ENCODE results near the gene CNPY4. TPM values are rescaled to one million over a fixed set of nuclear protein-coding genes. Genes with fewer than 3 reads are reported as not detected.

Gene CNPY4
- total and polyA plus RNA-seq, 10 of the 15 experiments (the other 5 are each of a cell fraction or from before 2014, with no cell fraction given) = 2.5 to 9.2 (median 6.8) TPM

- TF ChIP-seq E4F1 (IDR thresholded peaks at IDR 0.05; ENCODE audit: borderline replicate concordance, partially characterized antibody) (peak; percentile 34), MAX (IDR thresholded peaks at IDR 0.05; ENCODE audit: low read depth, low read length) (no peak), ZNF274 (IDR thresholded peaks at IDR 0.05; ENCODE audit: insufficient read depth, insufficient read length) (no peak), JUNB (IDR thresholded peaks at IDR 0.05) (no peak), ESRRA (IDR thresholded peaks at IDR 0.05; ENCODE audit: low read length) (no peak), ZNF24 (IDR thresholded peaks at IDR 0.05) (no peak), POLR2AphosphoS5 (IDR thresholded peaks at IDR 0.05; ENCODE audit: low read length) (peak; percentile 63; the same call in 1 of the 2 replicates), YY1 (IDR thresholded peaks at IDR 0.05; ENCODE audit: low read depth, low read length) (no peak), POLR2A (IDR thresholded peaks at IDR 0.05; ENCODE audit: low read depth, low read length) (peak; percentile 73), POU2F2 (IDR thresholded peaks at IDR 0.05; ENCODE audit: borderline replicate concordance, low read depth, low read length) (0 out of 3 replicates have a peak, but pooled peaks have one; percentile 28), ZNF384 (IDR thresholded peaks at IDR 0.05; ENCODE audit: borderline replicate concordance, low read depth, low read length) (no peak; the same call in 1 of the 2 replicates), PBX3 (IDR thresholded peaks at IDR 0.05; ENCODE audit: insufficient replicate concordance, low read depth, low read length) (no peak), EP300 (IDR thresholded peaks at IDR 0.05; ENCODE audit: borderline replicate concordance in 1 of 2, control insufficient read depth in 1 of 2, low read depth in 2 of 2, low read length in 2 of 2) (no peak), MLLT1 (IDR thresholded peaks at IDR 0.05) (peak; percentile 29; the same call in 1 of the 2 replicates)
- TF ChIP-seq, protein P1, sequence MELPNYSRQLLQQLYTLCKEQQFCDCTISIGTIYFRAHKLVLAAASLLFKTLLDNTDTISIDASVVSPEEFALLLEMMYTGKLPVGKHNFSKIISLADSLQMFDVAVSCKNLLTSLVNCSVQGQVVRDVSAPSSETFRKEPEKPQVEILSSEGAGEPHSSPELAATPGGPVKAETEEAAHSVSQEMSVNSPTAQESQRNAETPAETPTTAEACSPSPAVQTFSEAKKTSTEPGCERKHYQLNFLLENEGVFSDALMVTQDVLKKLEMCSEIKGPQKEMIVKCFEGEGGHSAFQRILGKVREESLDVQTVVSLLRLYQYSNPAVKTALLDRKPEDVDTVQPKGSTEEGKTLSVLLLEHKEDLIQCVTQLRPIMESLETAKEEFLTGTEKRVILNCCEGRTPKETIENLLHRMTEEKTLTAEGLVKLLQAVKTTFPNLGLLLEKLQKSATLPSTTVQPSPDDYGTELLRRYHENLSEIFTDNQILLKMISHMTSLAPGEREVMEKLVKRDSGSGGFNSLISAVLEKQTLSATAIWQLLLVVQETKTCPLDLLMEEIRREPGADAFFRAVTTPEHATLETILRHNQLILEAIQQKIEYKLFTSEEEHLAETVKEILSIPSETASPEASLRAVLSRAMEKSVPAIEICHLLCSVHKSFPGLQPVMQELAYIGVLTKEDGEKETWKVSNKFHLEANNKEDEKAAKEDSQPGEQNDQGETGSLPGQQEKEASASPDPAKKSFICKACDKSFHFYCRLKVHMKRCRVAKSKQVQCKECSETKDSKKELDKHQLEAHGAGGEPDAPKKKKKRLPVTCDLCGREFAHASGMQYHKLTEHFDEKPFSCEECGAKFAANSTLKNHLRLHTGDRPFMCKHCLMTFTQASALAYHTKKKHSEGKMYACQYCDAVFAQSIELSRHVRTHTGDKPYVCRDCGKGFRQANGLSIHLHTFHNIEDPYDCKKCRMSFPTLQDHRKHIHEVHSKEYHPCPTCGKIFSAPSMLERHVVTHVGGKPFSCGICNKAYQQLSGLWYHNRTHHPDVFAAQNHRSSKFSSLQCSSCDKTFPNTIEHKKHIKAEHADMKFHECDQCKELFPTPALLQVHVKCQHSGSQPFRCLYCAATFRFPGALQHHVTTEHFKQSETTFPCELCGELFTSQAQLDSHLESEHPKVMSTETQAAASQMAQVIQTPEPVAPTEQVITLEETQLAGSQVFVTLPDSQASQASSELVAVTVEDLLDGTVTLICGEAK (IDR thresholded peaks at IDR 0.05; ENCODE audit: borderline replicate concordance) = peak; percentile 85; the same call in 1 of the 2 replicates
- TF ChIP-seq, protein P2, sequence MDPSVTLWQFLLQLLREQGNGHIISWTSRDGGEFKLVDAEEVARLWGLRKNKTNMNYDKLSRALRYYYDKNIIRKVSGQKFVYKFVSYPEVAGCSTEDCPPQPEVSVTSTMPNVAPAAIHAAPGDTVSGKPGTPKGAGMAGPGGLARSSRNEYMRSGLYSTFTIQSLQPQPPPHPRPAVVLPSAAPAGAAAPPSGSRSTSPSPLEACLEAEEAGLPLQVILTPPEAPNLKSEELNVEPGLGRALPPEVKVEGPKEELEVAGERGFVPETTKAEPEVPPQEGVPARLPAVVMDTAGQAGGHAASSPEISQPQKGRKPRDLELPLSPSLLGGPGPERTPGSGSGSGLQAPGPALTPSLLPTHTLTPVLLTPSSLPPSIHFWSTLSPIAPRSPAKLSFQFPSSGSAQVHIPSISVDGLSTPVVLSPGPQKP (IDR thresholded peaks at IDR 0.05; ENCODE audit: low read depth, low read length) = peak; percentile 34
Observed at GRCh38 chr7:100158229-100159098, 39.0 kb downstream of the CNPY4 start, which contains the start of gene TRAPPC14 (continued).

All from GM12878 (cell line).